ENCODE data around the gene SAC3D1. TPM values are rescaled to one million over a fixed set of nuclear protein-coding genes. Genes with fewer than 3 reads are reported as not detected.

The SAC3D1 gene
- total RNA-seq, 2 experiments from 2014 or later: 14.0 to 14.5 TPM

Small RNA genes within 50 kb of the gene (microRNA-seq; reads per million reads assigned to microRNA genes)
- not detected for gene MIR6879 (ENCODE audit: borderline microRNAs expressed, borderline replicate concordance)

Other genes with a start within 250 kb of the SAC3D1 start
- gene MAP4K2, start 238.0 kb upstream of the SAC3D1 start, total RNA-seq: 10 to 100 TPM; 56.4 to 58.0 TPM
- 10 to 100 TPM; 25.8 to 29.0 TPM for gene MEN1, start 230.7 kb upstream of the SAC3D1 start, total RNA-seq
- gene CDC42BPG, start 196.6 kb upstream of the SAC3D1 start, total RNA-seq: under 1 TPM; 0.31 to 0.61 TPM
- gene EHD1, start 162.6 kb upstream of the SAC3D1 start, total RNA-seq: 10 to 100 TPM; 60.3 to 65.1 TPM
- 10 to 100 TPM; 17.1 to 17.5 TPM for gene ATG2A, start 124.0 kb upstream of the SAC3D1 start, total RNA-seq
- 10 to 100 TPM; 20.2 to 21.2 TPM for gene PPP2R5B, start 116.5 kb upstream of the SAC3D1 start, total RNA-seq
- not detected for gene GPHA2, start 105.3 kb upstream of the SAC3D1 start, total RNA-seq
- not detected for gene MAJIN, start 69.1 kb upstream of the SAC3D1 start, total RNA-seq
- not detected for gene BATF2, start 44.2 kb upstream of the SAC3D1 start, total RNA-seq
- 100 to 1,000 TPM; 118 to 122 TPM for gene ARL2, start 27.1 kb upstream of the SAC3D1 start, total RNA-seq
- 1 to 10 TPM; 4.7 to 5.7 TPM for gene SNX15, start 13.8 kb upstream of the SAC3D1 start, total RNA-seq
- 1 to 10 TPM; 6.6 to 7.6 TPM for gene NAALADL1, start 17.3 kb downstream of the SAC3D1 start, total RNA-seq
- 100 to 1,000 TPM; 112 TPM for gene CDCA5, start 42.8 kb downstream of the SAC3D1 start, total RNA-seq
- gene ZFPL1, start 43.0 kb downstream of the SAC3D1 start, total RNA-seq: 10 to 100 TPM; 27.1 to 28.2 TPM
- gene VPS51, start 55.0 kb downstream of the SAC3D1 start, total RNA-seq: 100 to 1,000 TPM; 103 TPM
- 10 to 100 TPM; 12.4 to 17.5 TPM for gene TM7SF2, start 70.7 kb downstream of the SAC3D1 start, total RNA-seq
- gene ZNHIT2, start 76.5 kb downstream of the SAC3D1 start, total RNA-seq: 10 to 100 TPM; 11.5 to 12.7 TPM
- gene FAU, start 80.9 kb downstream of the SAC3D1 start, total RNA-seq: 1,000 to 10,000 TPM; 1,112 to 1,137 TPM
- gene MRPL49, start 81.1 kb downstream of the SAC3D1 start, total RNA-seq: 10 to 100 TPM; 48.7 to 53.4 TPM
- gene SYVN1, start 93.3 kb downstream of the SAC3D1 start, total RNA-seq: 10 to 100 TPM; 20.6 to 26.8 TPM
- not detected for gene SPDYC, start 129.0 kb downstream of the SAC3D1 start, total RNA-seq
- gene CAPN1, start 140.7 kb downstream of the SAC3D1 start, total RNA-seq: 10 to 100 TPM; 72.6 to 74.7 TPM
- 10 to 100 TPM; 55.2 to 63.8 TPM for gene POLA2, start 220.8 kb downstream of the SAC3D1 start, total RNA-seq